SK-N-SH (cell line): ENCODE data around the gene TRIP13.

Experiments
- POLR2AphosphoS5 ChIP-seq: IDR thresholded peaks from 2 replicates; pipeline ENCODE4 v1.6.1; 2012; ENCODE audit warnings: low read depth, low read length
- RXRA ChIP-seq: IDR thresholded peaks from 2 replicates; pipeline ENCODE4 v1.4.0; 2012; ENCODE audit warnings: low read depth, mild to moderate bottlenecking, borderline replicate concordance

- TF ChIP-seq RXRA (no peak), POLR2AphosphoS5 (no peak)
Measured at GRCh38 chr5:927172-928015, 34.7 kb downstream of the TRIP13 start.
